Loucy (cell line): ENCODE data around the gene PPP1R10.

ENCODE experiments used
- EZH2phosphoT487 ChIP-seq: fragments of 200-600 bp; IDR thresholded peaks from 2 replicates; pipeline ENCODE4 v1.6.1; 2018; ENCODE audit warnings: antibody characterized with exemption, mild to moderate bottlenecking, moderate library complexity, borderline replicate concordance
- TF ChIP-seq, protein P1 (sequence below): fragments of 200-600 bp; sonication (generic); conservative IDR thresholded peaks from 2 replicates; pipeline ENCODE4 v1.5.1; 2014; ENCODE audit warnings: mild to moderate bottlenecking, antibody characterized with exemption, low read length

DNA sequence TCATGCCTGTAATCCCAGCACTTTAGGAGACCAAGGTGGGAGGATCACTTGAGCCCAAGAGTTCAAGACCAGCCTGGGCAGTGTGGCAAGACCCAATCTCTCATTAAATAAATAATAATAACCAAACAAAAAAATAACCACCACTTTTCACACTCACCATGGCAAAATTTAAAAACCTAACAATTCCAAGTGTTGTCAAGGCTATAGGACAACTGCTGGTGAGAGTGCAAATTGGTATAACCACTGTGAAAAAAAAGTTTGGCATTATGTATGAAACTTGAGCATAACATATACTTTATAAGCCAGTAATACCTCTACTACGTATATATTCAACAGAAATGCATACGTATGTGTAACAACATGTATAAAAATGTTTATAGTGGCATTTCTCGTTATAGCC lies 56.1 kb downstream of the PPP1R10 start:
- TF ChIP-seq EZH2phosphoT487 = no peak
- TF ChIP-seq, protein P1, sequence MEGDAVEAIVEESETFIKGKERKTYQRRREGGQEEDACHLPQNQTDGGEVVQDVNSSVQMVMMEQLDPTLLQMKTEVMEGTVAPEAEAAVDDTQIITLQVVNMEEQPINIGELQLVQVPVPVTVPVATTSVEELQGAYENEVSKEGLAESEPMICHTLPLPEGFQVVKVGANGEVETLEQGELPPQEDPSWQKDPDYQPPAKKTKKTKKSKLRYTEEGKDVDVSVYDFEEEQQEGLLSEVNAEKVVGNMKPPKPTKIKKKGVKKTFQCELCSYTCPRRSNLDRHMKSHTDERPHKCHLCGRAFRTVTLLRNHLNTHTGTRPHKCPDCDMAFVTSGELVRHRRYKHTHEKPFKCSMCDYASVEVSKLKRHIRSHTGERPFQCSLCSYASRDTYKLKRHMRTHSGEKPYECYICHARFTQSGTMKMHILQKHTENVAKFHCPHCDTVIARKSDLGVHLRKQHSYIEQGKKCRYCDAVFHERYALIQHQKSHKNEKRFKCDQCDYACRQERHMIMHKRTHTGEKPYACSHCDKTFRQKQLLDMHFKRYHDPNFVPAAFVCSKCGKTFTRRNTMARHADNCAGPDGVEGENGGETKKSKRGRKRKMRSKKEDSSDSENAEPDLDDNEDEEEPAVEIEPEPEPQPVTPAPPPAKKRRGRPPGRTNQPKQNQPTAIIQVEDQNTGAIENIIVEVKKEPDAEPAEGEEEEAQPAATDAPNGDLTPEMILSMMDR = no peak
